Smooth muscle cell (in vitro differentiated cells): ENCODE measurements around the gene BMP2. TPM values are rescaled to one million over a fixed set of nuclear protein-coding genes. Genes with fewer than 3 reads are reported as not detected.

Experiments used
- DNase-seq: peaks from one replicate; lab custom pipeline; 2025; ENCODE audit not compliant: unreplicated experiment; lab: John Stamatoyannopoulos, UW
- H2AFZ ChIP-seq: fragments of 200-600 bp; sonication (generic); 2 replicates; pipeline ENCODE4 v1.6.0; 2016; ENCODE audit warnings: antibody characterized with exemption, low read depth, mild to moderate bottlenecking
- H3F3A ChIP-seq: fragments of 200-600 bp; sonication (generic); 2 replicates; pipeline ENCODE4 v1.6.0; 2017; ENCODE audit warnings: antibody characterized with exemption, low read depth
- H3K27ac ChIP-seq: fragments of 200-600 bp; sonication (generic); 2 replicates; pipeline ENCODE4 v1.5.1; 2016; ENCODE audit warnings: low read depth, mild to moderate bottlenecking
- H3K27me3 ChIP-seq: fragments of 200-600 bp; sonication (generic); 2 replicates; pipeline ENCODE4 v1.6.1; 2016; ENCODE audit warnings: low read depth, mild to moderate bottlenecking
- H3K36me3 ChIP-seq: fragments of 200-600 bp; sonication (generic); 2 replicates; pipeline ENCODE4 v1.5.1; 2016; ENCODE audit warnings: low read depth
- H3K4me1 ChIP-seq: fragments of 200-600 bp; sonication (generic); 2 replicates; pipeline ENCODE4 v1.5.1; 2016; ENCODE audit warnings: low read depth
- H3K4me2 ChIP-seq: fragments of 200-600 bp; sonication (generic); 2 replicates; pipeline ENCODE4 v1.6.0; 2016; ENCODE audit warnings: mild to moderate bottlenecking
- H3K4me3 ChIP-seq: fragments of 200-600 bp; sonication (generic); 2 replicates; pipeline ENCODE4 v1.5.1; 2016; ENCODE audit warnings: mild to moderate bottlenecking
- H3K79me2 ChIP-seq: fragments of 200-600 bp; sonication (generic); 2 replicates; pipeline ENCODE4 v1.6.0; 2016; ENCODE audit warnings: low read depth, mild to moderate bottlenecking
- H3K9ac ChIP-seq: fragments of 200-600 bp; sonication (generic); 2 replicates; pipeline ENCODE4 v1.6.0; 2016; ENCODE audit warnings: low read depth
- H3K9me3 ChIP-seq: fragments of 200-600 bp; sonication (generic); replicated peaks from 2 replicates; pipeline ENCODE4 v1.5.1; 2016; ENCODE audit warnings: low read depth
- H4K20me1 ChIP-seq: fragments of 200-600 bp; sonication (generic); 2 replicates; pipeline ENCODE4 v1.6.0; 2016; ENCODE audit warnings: low read depth
- WGBS: methylation state at CpG from one replicate; pipeline ENCODE4 v1.1.7; 2016; ENCODE audit warnings: low lambda C conversion rate; 5-methylcytosine and 5-hydroxymethylcytosine counted together
- polyA plus RNA-seq: library from polyadenylated mRNA; unstranded; fragments of >200 nt; fragmentation: Nextera tagmentation; extraction: Ambion mirVana; gene quantifications from 2 replicates; pipeline ENCODE4 v1.2.1, GENCODE V29; 2016
- total RNA-seq: library from RNA; depleted of rRNA; stranded (reverse); fragments of >200 nt; gene quantifications from 2 replicates; pipeline ENCODE4 v1.2.3, GENCODE V29; 2014
- TF ChIP-seq, protein P1 (sequence below): fragments of 200-600 bp; sonication (generic); IDR thresholded peaks from 2 replicates; pipeline ENCODE4 v1.5.1; 2017; ENCODE audit warnings: borderline replicate concordance, mild to moderate bottlenecking, antibody characterized with exemption; ENCODE audit not compliant: insufficient read depth, poor library complexity, severe bottlenecking

Gene BMP2
- total and polyA plus RNA-seq, 2 experiments from 2014 or later, result 10.6 to 17.8 TPM

DNA sequence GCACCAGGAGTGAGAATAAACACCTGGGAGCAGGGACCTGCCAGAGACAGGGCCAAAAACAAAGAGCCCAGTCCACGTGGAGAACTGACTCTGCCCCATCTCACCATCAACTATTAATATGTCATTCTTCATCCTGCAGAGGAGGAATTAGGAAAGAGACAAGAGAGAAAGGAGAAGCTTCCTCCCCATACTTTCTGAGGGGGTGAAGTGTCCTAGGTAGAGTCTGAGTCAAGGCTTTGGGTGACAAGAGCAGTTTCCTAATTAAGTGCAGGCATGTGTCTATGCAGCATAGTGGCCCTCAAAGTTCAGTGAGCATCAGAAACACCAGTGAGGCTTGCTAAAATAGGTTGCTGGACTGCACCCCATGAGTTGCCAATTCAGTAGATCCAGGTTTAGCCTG, 40.7 kb upstream of the BMP2 start:
- no peak overlapping the region for H2AFZ ChIP-seq
- no peaks in the 10 kb centered on the region for H3K4me1 ChIP-seq
- H3K27me3 ChIP-seq, result no peaks in the 10 kb centered on the region
- WGBS, result 71% methylated on average over 1 of the region's 1 CpG
- no peak overlapping the region for H3K9ac ChIP-seq
- no peak overlapping the region for H3K4me3 ChIP-seq
- no peak for DNase-seq
- no peaks in the 10 kb centered on the region for H3F3A ChIP-seq
- H3K4me2 ChIP-seq, result no peak overlapping the region
- H4K20me1 ChIP-seq, result no peaks in the 10 kb centered on the region
- no peaks in the 10 kb centered on the region for H3K9me3 ChIP-seq
- H3K36me3 ChIP-seq, result no peaks in the 10 kb centered on the region
- H3K27ac ChIP-seq, result no peak overlapping the region
- no peaks in the 10 kb centered on the region for H3K79me2 ChIP-seq
- TF ChIP-seq, protein P1, sequence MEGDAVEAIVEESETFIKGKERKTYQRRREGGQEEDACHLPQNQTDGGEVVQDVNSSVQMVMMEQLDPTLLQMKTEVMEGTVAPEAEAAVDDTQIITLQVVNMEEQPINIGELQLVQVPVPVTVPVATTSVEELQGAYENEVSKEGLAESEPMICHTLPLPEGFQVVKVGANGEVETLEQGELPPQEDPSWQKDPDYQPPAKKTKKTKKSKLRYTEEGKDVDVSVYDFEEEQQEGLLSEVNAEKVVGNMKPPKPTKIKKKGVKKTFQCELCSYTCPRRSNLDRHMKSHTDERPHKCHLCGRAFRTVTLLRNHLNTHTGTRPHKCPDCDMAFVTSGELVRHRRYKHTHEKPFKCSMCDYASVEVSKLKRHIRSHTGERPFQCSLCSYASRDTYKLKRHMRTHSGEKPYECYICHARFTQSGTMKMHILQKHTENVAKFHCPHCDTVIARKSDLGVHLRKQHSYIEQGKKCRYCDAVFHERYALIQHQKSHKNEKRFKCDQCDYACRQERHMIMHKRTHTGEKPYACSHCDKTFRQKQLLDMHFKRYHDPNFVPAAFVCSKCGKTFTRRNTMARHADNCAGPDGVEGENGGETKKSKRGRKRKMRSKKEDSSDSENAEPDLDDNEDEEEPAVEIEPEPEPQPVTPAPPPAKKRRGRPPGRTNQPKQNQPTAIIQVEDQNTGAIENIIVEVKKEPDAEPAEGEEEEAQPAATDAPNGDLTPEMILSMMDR, result no peak

DNA sequence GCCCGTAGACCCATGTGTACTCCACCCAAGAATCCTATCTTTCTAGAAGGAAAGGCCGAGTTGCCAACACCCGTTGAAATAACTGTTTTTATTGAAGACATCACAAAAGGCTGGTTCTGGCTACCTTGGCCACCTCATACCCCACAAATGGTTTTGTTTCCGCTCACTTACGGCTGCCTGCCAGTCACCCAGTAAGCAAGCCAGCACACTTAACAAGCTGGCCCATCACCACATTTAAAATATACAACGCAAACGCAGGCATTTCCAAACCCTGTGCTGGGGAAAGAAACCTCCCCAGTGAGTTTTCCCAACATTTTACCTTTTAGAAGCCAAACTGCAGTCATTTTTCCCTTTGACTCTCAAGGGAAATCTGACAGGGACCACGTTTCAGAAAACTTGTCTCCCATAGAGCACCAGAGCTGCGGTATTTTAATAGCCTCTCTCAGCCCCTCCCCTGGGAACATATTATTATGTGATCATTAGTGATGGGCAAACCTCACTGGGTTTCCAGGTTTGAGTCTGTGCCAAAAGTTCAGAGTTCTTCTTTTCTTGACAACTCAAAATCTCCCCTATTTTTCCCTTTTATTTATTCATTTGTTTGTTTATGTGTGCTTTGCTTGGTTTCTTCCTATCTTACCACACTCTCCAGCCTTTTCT, 36.7 kb upstream of the BMP2 start:
- Histone ChIP-seq H3K9ac (no peak overlapping the region), H3K27ac (no peak overlapping the region), H4K20me1 (no peaks in the 10 kb centered on the region), H3K4me3 (no peak overlapping the region), H3K4me1 (no peaks in the 10 kb centered on the region), H3K36me3 (no peaks in the 10 kb centered on the region), H2AFZ (no peak overlapping the region), H3K79me2 (no peaks in the 10 kb centered on the region), H3K9me3 (no peaks in the 10 kb centered on the region), H3K4me2 (no peak overlapping the region), H3K27me3 (no peaks in the 10 kb centered on the region), H3F3A (no peaks in the 10 kb centered on the region)
- WGBS, result 81% methylated on average over 9 of the region's 9 CpGs
- no peak for DNase-seq
- TF ChIP-seq, protein P1, result no peak

DNA sequence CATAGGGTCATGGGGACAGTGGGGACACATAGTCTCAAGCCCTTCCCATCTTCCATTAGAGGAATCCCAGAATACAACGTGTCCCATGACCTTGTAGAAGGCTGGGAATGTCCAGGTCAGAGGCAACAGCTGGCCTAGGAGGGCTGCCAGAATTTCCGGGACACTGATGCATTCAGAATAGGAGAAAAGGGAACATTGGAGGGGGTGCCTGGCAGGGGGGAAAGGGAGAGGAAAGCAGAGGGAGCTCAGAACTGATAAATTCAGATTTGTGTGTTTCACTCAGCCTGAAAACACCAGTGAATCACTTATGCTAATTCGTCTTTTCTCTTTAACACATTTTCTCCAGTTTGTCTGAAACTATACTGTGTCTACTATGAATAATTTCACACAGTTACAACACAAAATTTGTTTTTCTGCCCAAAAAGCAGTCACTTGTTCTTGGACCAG, 35.5 kb upstream of the BMP2 start:
- Histone ChIP-seq H3K27ac (no peak overlapping the region), H3F3A (no peaks in the 10 kb centered on the region), H3K4me1 (no peaks in the 10 kb centered on the region), H3K79me2 (no peaks in the 10 kb centered on the region), H2AFZ (no peak overlapping the region), H4K20me1 (no peaks in the 10 kb centered on the region), H3K36me3 (no peaks in the 10 kb centered on the region), H3K9me3 (no peaks in the 10 kb centered on the region), H3K4me3 (no peak overlapping the region), H3K4me2 (no peak overlapping the region), H3K27me3 (no peaks in the 10 kb centered on the region), H3K9ac (no peak overlapping the region)
- TF ChIP-seq, protein P1, result no peak
- DNase-seq, result no peak
- WGBS, result 82% methylated on average over 3 of the region's 3 CpGs

DNA sequence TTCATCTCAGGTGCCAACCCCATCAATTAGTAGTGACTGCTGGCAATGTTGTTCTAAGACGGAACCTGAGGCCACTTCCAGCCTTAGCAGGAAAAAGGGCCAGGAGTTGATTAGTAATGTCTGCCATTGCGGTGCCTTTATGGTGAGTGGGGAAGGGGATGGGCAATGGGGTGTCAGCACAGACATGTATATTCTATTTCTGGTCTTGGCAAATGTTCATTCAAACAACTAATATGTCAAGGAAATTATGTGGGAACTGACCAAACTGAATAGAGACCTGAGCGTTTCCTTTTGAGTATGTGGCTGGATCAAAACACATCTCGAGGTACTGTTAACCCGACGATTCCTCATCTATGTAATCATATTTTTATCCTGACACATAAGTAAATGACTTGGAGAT, 34.6 kb upstream of the BMP2 start:
- Histone ChIP-seq H3K9me3 (no peaks in the 10 kb centered on the region), H3K4me1 (no peaks in the 10 kb centered on the region), H3K27ac (no peak overlapping the region), H4K20me1 (no peaks in the 10 kb centered on the region), H3K36me3 (no peaks in the 10 kb centered on the region), H3K9ac (no peak overlapping the region), H3K4me2 (no peak overlapping the region), H3K27me3 (no peaks in the 10 kb centered on the region), H3K4me3 (no peak overlapping the region), H3K79me2 (no peaks in the 10 kb centered on the region), H2AFZ (no peak overlapping the region), H3F3A (no peaks in the 10 kb centered on the region)
- TF ChIP-seq, protein P1, result no peak
- no peak for DNase-seq
- WGBS, result 93% methylated on average over 6 of the region's 6 CpGs
